AG09319 (cell line): ENCODE results near the gene FAM50B.
"Not testable (repeated sequence)": the region's sequence is repeated elsewhere in the genome, so short reads cannot be mapped to it uniquely, and the experiment has no call there.

Source experiments
- DNase-seq: peaks from one replicate; pipeline ENCODE4 v3.0.0-alpha.2; 2010; ENCODE audit warnings: low read depth; ENCODE audit errors: extremely low read depth
- TF ChIP-seq, protein P1 (sequence below): IDR thresholded peaks from 2 replicates; pipeline ENCODE4 v1.5.1; 2011; ENCODE audit warnings: low read depth, mild to moderate bottlenecking, inconsistent platforms, low read length, moderate library complexity

Gene FAM50B

DNA sequence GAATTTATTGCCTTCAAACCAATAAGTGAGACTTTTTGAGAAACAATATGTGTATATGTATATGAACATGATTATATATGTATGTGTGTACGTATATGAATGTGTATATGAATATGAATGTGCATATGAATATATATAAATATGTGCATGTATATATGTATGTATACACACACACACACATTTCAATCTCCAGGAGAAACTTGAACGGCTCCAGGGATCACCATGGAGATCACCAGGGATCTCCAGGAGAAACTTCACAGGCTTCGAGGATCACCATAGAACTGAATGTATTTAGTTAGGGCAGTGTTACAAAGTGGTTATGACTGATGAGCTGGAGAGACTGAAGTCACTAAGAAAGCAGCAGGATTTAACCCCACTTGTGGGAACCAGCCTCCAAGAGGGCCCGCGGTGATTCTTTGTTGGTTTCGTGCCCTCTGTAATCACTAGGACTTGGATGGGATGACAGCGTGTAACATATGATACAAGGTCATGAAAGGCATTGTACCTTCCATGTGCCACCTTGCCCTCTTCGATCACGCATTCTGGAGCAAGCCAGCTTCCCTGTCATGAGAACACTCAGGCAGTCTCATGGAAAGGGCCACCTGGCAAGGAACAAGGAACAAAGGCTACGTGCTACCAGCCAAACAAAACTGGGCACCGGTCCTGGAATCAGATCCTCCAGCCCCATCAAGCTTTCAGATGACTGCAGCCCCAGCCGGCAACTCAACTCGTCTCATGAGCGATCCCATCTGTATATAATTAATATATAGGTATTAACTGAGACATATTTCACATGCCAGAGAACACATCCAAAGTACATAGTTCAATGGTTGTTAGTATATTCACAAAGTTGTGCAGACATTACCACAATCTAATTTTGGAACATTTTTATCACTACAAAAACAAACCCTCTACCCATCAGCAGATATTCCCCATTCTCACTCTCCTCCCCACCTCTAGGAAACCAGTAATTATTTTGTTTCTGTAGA lies 8.6 kb downstream of the FAM50B start:
- TF ChIP-seq, protein P1, sequence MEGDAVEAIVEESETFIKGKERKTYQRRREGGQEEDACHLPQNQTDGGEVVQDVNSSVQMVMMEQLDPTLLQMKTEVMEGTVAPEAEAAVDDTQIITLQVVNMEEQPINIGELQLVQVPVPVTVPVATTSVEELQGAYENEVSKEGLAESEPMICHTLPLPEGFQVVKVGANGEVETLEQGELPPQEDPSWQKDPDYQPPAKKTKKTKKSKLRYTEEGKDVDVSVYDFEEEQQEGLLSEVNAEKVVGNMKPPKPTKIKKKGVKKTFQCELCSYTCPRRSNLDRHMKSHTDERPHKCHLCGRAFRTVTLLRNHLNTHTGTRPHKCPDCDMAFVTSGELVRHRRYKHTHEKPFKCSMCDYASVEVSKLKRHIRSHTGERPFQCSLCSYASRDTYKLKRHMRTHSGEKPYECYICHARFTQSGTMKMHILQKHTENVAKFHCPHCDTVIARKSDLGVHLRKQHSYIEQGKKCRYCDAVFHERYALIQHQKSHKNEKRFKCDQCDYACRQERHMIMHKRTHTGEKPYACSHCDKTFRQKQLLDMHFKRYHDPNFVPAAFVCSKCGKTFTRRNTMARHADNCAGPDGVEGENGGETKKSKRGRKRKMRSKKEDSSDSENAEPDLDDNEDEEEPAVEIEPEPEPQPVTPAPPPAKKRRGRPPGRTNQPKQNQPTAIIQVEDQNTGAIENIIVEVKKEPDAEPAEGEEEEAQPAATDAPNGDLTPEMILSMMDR, result no peak
- no peak for DNase-seq

DNA sequence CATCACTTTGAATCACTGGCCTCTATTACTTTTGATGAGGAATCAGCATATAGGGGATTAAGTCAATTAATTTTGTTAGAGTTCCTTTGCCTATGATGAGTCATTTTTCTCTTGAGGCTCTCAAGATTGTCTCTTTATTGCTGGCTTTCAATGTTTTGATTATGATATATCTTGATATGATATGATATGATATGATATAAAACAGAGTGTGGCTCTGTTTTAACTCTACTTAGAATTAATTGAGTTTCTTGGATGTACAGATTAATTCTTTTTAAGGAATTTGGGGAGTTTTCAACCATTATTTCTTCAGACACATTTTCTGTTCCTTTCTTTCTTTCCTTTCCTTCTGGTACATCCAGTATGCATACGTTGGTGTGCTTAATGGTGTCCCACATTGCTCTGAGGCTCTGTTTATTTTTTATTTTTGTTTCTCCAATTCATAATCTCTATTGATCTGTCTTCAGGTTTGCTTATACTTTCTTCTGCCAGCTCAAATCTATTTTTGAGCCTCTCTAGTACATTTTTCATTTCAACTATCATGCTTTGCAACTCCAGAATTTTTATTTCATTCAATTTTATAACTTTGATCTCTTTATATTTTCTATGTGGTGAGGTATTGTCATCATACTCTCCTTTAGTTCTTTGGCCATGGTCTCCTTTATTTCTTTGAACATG lies 10.8 kb downstream of the FAM50B start:
- no peak for DNase-seq
- TF ChIP-seq, protein P1, result no peak

DNA sequence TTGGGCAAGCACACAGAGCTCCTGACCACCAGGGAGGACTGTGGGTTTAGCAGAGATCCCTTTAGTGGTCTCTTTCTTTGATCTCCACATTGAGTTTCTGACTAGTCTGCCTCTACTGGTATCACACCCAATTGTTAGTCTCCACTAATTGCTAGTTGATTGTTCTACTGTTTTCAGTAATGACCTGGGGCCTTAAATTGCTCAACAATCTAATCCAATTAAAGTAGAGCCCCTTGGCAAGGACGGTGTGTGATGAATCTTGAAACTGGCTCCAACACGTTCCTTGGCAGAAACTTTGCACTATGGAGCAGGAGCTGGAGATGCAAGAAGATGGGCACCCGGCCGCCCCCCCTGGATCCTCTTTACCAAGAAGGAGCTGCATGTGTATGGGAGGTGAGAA lies 12.3 kb downstream of the FAM50B start:
- TF ChIP-seq, protein P1, result no peak
- DNase-seq, result no peak

DNA sequence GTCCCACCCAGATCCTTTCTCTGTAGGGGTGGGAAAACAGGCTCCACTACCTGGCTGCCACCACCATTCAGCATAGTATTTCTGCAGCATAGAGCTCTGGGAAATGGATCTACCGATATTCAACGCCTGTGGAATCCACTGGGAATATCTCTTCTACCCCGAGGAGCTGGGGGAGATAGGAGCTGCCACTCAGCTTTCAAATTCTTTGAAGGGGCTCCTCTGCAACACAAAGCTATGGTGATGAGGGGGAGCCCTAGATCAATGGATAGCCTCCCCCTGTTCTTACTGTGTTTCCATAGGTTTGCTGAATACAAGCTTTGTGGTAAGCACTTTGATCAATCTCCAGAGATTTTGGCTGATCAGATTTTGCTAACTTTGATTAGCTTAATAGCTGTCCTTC lies 12.9 kb downstream of the FAM50B start:
- DNase-seq, result no peak
- TF ChIP-seq, protein P1, result no peak

DNA sequence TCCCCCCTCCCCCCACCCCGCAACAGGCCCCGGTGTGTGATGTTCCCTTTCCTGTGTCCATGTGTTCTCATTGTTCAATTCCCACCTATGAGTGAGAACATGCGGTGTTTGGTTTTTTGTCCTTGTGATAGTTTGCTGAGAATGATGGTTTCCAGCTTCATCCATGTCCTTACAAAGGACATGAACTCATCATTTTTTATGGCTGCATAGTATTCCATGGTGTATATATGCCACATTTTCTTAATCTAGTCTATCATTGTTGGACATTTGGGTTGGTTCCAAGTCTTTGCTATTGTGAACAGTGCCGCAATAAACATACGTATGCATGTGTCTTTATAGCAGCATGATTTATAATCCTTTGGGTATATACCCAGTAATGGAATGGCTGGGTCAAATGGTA lies 14.1 kb downstream of the FAM50B start:
- not testable (repeated sequence) for DNase-seq

DNA sequence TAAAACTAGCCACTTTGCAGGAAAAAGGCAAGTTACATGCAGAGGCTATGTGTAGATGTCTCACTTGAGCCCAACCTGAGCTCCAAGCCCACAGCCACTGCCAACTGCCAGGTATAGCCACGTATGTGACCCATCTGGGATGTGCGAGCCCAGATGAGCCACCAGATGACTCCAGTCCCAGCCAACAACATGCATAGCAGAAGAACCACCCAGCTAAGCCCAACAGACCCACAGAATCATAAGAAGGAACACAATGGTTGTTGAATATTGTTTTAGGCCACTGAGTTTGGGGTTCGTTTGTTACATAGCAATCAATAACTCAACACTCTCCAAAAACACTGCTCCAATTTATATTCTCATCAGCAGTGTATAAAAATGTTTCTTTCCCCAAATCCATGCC lies 16.3 kb downstream of the FAM50B start:
- TF ChIP-seq, protein P1, result no peak
- DNase-seq, result no peak

DNA sequence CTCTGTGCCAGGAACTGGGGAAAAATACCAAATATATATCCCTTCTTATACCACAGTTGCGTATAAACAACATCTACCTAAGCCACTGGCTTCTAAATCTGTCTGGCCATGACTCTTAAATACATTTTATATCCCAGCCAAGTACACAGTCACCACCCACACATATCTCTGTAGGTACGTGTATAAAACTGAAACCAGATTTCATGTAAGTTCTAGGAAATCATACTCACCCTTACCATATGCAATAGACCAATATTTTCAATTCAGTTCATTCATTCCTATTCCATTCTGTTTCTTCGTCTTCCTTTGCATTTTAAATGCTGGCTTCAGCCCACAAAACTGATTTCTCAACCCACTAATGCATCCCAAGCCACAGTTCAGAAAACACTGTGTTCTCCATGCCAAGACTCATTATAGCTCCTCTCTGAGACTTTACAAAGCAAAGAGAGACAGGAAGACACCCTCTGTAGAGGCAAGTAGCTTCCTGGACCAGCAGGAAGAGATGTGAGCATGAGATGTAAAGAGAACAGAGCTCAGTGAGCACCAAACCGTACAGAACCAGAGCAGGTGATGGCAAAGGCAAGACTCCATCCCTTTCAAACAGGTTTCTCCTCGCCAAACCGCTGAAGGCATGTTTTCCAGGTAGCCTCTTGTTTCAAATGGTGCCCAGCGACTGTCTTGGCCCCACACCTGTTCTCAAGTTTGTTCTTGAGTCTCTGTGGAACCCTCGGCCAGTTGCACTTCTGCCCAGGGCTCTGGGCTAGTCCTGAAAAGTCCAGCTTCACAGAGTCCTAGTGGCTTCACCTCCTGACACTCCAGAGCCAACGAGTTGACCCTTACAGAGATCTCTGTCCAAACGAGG lies 18.7 kb downstream of the FAM50B start:
- TF ChIP-seq, protein P1, result no peak
- DNase-seq, result no peak
